Measurements from ENCODE around the gene AOPEP.

The AOPEP gene

DNA sequence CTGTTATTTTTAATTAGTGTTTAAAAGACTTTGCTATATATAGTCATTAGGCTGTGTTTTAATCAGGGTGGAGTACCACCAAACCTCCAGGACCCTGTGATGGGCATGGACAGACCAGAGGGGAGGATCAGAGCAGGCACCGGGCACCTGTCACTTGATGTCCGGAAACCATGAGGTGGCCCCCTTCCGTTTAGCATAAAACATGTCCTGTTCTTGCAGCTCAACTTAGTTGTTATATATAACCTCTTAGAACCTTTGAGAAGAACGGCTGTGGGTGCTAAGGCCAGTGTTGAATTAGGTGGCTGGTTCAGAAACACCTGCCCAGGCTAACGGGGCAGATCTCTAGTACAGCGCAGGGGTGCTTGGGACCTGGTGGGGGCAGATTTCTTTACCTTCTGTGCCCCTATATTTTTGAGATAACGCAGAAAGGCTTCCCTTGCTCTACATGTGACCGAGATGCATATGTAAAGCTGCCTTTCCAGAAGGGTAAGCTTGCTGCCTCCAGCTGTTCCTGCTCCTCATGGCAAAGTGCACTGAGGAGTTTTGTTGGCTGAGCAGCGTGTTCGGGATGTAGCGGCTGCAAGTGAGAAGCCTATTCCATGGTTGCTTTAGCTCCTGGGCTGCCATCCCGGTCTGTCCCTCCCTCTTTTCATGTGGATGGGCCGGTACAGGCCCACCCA, 335.6 kb downstream of the AOPEP start:
- DNase-seq (ENCODE audit: low read depth in 3 of 3): no peak

DNA sequence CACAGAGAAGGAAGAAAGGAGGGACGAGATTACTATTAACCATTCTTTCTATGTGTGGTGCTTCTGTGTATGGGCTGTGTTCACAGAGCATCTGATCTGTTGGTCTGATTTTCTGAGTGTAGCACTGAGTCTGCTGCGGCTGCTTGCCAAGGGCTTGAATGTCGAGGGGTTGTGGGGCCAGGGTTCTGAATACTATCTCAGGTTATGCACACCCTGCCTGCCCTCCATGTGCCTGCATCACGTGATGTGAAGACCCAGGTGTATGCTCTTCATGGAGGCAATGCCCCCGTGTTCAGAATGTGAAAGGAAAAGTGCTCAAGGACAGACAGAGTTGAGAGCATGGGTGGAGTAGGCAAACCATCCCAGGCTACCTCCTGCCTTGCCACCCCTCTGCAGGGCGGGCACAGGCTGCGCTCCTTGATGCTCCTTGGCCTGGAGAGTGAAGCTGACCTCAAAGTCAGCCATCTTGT, 336.1 kb downstream of the AOPEP start:
- no peak for DNase-seq (ENCODE audit: low read depth in 3 of 3)

DNA sequence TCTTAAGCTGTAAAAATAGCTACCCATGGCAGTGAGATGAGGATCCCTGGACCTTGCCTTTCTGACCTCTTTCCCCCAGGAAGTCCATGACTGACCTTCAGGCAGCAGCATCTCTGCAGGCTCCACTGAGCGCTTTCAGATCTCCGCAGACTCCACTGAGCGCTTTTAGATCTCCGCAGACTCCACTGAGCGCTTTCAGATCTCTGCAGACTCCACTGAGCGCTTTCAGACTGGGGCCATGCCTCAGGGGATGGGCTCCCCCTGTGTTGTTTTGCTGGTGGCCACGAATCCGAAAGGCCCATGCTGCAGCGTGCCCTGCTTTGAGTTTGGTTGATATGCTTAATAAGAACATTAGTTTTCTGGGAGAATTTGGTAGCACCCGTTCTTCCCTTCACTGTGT, 336.8 kb downstream of the AOPEP start:
- DNase-seq (ENCODE audit: low read depth in 3 of 3): no peak

DNA sequence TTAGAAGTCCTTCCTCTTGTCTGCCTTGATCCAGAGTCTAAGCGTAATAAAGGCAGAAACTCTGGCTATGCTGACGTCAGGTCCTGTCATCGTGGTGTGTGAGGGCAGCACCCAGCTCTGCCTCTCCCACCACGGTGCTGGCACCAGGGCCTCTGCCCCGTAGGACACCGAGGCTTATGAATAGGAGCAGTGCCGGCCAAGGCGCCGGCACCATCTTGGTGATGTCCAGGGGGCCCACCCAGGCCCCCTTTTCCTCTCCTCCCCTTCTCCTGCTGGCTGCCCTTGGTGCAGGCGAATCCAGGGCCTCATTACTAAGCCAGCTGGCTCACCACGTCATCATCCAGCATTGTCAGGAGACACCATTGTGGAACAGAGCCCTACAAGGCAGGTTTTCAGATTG, 338.7 kb downstream of the AOPEP start:
- DNase-seq (ENCODE audit: low read depth in 3 of 3): no peak

DNA sequence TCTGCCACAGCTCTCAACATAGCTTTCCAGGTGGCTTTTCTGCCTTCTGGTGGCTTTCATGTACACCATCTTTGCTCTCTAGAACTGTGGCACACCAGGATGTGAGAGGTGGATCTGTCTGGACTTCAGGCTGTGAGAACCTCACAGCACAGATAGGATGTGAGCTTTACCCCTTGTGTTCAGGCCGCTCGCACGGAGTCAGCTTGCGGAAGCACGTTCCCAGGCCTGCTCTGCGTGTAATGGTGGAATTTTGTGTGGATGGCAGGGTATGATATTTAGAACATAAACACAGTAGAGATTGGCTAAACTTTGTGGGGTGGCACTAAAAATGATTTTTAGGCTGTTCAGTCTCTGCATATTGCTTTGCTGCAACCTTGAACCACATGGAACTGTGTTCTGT, 340.6 kb downstream of the AOPEP start:
- no peak for DNase-seq (ENCODE audit: low read depth in 3 of 3)

DNA sequence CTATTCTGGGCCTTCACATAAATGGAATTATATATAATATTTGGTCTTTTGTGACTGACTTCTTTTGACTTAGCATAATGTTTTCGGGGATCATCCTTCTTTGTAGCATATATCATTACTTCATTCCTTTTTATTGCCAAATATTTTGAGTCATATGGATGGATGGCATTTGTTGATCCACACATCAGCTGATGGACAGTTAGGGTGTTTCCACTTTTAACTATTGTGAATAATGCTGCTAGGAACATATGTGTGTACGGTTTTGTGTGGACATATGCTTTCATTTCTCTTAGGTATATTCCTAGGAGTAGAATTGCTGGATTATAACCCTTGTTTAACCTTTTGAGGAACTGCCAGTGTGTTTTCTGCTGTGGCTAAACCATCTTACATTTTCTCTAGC, 341.4 kb downstream of the AOPEP start:
- DNase-seq (ENCODE audit: low read depth in 3 of 3): no peak

DNA sequence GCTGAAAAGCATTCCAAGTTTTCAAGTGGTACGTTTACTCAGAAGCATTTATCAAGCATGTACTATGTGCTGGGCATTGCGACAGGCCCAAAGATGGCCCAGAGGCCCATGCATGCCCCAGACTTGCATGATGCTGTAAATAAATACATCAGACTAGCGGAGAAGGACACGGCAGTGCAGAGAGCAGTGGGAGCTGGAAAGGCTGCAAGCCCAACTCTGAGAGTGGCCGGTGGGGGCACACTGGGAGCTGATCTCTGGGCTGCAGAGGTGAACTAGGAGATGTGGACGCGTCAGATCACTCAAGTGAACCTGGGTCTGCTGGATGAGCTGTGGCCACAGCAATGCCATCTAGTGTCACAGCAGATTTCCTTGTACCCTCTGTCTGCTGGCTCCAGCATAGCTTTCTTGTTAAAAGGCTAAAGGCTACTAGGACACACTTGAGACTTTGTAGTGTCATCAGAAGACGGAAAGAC, 344.1 kb downstream of the AOPEP start:
- no peak for DNase-seq (ENCODE audit: low read depth in 3 of 3)

DNA sequence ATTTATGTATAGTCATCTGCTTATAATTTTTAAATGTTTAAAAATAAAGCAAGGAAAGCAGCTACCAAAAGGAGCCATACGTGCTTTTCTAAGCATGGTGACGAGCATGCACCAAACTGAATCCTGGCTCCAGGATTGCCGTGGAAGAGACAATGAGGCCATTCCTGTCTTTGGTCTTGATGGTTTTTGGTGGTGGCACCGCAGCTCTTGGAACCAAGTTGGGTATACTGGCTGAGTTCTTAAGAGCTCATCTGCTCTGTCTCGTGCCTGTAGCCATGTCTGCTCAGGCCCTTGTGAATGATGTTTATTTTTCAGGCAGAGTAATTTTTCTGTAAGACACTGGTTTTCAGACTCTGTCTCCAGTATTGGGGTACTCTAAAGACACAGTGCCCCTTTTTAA, 345.0 kb downstream of the AOPEP start:
- DNase-seq (ENCODE audit: low read depth in 3 of 3): no peak

DNA sequence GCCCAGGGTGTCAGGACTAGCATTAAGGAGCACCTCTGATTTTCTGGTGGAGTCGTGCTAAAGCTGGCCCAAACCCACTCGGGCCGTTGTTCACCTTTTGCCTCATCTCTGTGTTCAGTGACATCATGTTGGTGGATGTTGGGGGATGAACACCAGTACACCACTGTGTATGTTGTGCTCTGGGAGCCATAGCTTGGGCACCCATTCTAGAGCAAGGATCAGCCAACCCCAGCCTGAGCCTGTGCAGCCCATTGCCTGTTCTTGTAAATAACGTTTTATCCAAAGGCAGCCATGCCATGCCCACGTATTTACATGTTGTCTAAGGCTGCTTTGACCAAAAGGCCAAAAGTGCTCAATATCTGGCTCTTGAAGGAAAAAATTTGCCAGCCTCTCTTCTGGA, 345.4 kb downstream of the AOPEP start:
- DNase-seq (ENCODE audit: low read depth in 3 of 3): no peak

DNA sequence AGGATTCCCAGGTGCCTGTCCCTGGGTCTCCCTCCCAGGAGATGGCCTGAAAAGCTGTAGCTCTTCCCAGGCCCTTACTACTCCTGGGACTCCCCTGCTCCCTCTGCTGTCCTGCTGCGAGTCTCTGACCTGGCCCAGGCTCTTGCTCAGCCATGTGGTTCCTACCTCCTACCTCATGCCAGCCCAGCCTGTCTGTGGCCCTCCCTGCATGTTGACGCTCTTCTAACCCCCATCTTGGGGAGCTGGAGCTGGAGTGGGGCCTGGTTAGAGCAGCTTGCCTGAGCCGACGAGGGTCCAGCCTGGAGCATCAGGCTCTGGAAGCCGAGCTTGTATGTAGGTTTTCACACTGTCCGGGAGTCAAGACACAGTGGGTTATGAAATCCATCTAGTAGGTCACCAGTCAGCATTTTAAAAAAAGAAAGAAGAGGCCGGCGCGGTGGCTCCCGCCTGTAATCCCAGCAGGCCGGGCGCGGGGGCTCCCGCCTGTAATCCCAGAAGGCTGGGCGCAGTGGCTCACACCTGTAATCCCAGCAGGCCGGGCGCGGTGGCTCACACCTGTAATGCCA, 346.6 kb downstream of the AOPEP start:
- DNase-seq (ENCODE audit: low read depth in 3 of 3): no peak

DNA sequence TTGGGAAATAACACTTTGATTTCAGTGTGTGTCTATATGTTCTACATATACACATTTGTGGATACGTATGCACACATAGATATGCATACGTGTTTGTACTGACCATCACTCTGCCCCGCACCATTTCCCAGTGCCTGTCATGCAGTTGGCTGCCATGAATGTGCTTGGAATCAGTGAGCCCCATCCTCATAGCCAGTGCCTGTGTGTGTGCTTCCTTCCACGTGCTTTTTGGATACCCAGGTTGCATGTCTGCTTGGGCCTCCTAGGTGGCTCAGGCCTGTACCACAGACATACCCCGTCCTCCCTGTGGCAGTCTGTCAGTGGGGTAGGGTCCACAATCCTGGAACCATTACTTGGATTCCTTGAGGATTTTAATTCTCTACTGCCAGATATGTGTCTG, 347.4 kb downstream of the AOPEP start:
- DNase-seq (ENCODE audit: low read depth in 3 of 3): no peak

DNA sequence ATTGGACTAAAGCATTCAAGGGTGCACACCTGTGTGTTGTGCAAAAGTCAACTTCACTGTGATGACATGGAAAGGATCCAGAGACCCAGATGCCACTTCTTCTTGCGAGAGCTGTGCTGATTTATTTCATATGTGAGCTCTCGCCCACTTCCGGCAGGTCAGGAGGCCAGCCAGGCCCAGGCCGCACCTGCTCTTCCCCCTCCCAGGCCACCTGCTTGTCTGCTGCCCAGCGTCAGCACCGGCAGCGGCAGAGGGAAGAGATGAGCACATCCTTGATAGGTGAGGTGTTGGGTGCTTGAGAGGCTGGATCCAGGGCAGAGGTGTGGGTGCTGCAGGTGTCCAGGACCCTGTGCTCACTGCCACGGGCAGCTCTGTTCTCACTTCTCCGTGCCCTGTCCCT, 348.1 kb downstream of the AOPEP start:
- DNase-seq (ENCODE audit: low read depth in 3 of 3): no peak

DNA sequence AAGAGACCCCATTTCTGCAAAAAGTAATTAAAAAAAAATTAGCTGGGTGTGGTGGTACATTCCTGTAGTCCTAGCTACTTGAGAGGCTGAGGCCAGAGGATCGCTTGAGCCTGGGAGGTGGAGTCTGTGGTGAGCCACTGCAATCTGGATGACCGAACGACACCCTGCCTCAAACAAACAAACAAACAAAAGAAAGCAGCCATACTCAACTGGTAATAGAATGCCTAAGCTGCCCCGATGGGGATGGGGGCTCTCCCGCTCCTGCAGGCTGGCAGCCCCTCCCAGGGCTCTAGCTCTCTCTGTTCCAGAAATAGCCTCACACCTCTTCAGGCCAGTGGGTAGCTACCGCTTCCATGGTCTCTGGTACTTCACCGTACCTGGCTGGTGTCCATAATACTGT, 349.2 kb downstream of the AOPEP start:
- DNase-seq (ENCODE audit: low read depth in 3 of 3): no peak

DNA sequence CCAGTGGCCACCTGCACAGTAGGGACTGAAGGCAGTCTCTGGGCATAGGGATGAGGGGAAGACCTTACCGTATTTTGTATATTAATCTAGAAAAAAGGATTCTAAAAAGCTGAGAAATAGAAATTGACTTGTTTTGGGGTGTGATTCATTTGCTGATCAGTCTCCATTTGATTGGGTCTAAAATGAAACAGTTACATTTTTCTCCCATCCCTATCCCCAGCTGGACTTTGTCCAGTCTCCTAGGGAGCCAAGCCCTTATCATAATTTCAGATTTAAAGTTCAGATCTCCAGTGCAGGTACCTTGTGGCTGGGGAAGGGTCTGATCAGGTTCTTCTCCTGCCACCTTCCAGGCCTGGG, 350.2 kb downstream of the AOPEP start:
- no peak for DNase-seq (ENCODE audit: low read depth in 3 of 3)

DNA sequence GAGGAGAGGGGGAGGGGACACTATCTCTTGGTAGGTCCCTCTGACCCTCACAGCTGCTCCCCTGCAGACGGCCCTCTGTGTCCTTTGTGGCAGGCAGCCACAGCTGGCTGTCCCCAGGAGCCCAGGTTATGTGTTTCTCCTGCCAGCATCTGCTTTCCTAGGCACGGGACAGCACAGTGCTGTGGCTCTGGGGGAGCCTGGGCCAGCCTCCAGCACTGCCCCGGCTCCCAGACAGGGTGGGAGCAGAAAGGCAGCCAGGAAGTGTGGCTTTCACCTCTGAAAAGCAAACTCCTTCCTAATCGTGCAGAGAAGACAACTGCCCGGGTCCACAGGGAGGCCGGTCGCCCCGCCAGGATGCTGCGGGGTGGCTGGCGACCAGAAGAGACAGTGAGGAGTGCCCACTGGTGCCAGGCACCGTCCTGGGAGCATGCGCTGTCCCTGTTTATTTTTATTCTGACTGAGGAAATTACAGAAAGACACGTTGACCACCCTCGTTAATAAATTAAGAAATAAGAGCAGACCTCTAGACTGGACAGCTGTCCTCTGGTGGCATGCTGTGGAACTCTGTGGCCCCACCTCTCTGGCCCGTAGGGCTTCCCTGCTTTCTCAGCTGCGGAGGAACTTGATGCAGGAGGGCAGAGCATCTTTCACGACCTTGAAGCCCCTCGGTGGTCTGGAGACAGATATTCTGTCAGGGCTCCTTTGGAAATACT, 350.7 kb downstream of the AOPEP start:
- DNase-seq (ENCODE audit: low read depth in 3 of 3): no peak

DNA sequence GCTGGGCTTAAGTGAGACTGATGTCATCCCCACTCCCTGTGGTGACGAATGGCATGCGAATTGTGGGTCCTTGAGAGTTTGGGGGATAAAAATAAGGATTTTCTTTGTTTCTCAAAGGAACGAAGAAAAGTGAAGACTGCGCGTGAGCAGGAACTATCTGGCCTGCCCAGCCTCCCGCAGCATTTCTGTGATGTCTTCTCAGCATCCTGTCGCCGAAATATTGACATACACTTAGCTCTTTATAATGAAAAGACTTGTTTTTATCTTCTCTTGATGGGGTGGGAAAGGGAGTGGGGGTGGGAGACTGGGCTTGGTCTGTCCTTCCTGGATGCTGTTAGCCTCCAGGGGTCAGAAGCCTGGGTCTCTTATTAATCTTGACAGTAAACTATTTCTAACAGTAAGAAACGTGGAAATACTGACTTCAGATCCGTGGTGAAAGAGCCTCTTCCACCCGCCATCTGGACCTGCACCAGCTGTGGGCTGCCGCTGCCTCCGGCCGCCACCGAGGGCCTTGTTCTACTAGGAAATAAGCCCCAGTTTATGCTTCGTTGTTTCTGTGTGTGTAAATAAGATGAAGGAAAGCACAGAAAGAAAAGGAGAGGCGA, 351.4 kb downstream of the AOPEP start:
- DNase-seq (ENCODE audit: low read depth in 3 of 3): no peak

DNA sequence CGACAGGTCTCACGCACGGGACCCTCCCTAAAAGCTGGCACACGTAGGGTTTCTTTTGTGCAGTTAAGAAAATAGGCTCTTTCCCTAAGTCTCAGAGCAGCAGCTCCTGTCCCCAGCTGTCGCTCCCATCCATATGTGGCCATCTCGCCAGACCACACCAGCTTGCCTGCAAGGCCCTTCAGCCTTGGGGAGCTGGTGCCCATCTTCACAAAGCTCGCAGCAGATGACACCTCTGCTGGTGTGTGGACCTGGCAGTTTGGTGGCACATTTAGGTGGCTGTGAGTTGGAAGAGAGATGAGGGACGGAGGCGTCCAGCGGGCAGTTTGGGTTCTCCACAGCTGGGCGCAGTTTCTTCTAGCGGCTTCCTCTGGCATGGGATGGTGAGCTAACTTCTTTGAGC, 352.0 kb downstream of the AOPEP start:
- no peak for DNase-seq (ENCODE audit: low read depth in 3 of 3)

DNA sequence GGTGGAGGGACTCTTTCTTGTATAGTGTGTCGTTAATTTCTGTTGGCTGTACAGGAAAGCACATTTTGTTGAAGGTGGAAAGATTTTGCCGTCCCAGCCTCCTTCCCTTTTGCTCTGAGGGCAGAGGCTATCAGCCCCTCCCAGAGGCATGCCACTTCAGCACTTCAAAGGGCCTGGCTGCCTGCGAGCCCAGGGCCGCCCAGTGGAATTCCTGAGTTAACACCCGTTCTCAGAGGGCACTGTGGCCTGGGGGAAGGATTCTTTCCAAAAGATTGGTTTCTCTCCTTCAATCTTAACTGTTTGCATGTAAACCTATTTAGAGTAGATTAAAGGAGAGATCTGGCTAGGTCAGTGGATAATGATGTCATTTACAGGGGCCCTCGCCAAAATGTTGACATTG, 352.4 kb downstream of the AOPEP start:
- DNase-seq (ENCODE audit: low read depth in 3 of 3): no peak

DNA sequence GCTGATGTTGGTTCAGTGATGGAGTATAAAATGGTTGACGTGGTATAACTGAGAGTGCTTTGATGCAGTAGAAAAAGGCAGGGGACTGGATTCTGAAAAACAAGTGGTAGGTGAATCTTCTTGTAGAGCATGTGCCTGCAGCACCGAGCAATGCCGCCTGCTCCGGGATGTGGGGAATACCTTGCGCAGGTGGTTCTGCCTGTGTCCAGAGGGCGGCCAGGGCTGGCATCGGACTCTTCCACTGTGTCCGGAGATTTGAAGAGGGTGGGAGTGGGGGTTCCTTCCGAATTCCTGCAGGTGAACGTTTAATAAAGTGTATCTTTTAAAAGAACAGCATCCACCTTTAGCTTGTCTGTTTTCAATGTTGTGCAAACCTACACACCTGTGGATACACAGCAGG, 353.0 kb downstream of the AOPEP start:
- no peak for DNase-seq (ENCODE audit: low read depth in 3 of 3)

DNA sequence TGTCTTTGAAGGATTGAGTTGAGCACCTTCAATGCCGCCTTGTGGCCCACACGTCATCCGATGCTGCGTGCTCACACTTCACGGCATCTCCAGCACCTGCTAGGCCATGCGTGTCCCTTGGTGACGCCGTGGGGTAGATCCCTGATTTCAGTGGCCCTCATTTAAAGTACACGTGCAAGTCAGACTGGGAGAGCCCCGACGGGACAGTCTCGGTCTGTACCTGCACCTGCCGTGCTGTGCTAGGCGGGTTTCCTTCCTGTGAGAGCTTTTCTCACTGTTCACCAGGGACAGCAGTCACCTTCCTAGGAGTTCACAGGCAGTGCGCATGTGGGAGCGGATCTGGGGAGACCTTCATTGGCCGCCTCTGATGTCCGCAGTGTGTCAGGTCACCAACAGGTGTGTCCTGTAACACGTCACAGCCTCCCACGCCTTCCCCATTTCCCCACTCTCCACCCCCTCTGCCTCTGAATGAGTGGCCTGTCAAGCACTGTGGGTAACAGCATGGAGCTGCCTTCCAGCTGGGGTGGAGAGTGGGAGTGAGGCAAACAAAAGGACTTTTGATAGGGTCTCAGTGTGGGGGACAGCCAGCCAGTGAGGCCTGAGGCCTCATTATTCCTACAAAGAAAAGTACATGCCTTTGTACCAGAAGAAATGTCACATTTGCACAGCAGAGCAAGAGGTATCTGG, 354.6 kb downstream of the AOPEP start:
- no peak for DNase-seq (ENCODE audit: low read depth in 3 of 3)

DNA sequence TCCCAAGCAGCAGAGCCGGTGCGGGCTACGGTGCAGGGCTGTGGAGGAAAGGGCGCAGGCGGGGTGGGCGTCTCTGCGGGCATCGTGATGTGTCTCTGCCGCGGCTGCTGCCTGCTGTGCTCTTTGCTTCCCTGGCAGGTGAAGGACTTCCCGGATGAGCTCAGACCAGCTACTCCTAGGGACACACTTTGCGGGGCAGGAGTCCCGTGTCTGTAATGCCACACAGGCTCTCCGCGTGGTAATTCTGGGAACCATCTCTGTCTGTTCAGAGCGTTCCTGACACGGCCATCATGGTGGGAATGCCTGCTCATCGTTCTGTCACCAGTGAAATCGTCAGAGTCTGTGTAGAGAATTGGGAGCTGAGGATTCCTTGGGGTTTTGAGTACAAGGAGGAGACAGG, 355.5 kb downstream of the AOPEP start:
- DNase-seq (ENCODE audit: low read depth in 3 of 3): no peak

DNA sequence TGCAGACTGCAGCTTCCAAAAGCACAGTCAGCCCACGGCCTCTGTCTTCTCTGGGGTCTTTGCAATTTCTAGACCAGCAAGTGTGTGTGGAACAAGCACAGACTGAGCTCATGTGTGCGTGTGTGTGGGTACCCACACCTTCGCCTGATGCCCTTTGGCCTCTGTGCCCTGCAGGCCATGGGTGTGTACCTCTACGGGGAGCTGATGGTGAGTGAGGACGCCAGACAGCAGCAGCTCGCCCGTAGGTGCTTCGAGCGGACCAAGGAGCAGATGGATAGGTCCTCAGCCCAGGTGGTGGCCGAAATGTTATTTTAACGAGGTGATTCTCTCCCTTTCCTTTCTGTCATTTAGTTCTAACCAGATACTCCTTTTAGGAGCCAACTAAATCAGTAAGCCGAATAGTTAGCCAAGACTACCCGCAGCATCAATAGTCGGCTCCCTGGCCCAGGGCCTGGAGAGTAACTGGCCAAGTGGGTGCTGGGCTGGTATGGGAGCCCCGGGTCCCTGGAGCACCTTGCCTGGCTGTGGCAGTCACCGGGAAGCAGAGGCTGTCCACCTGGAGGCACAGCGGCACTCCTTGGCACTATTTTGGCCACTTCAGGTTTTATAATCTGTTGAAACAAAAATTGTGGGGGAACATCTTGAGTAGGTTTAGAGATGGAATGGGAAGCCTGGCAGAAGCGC, 356.0 kb downstream of the AOPEP start:
- no peak for DNase-seq (ENCODE audit: low read depth in 3 of 3)

All from stimulated activated CD4-positive, alpha-beta T cell treated with anti-CD3 and anti-CD28 coated beads, TNF-alpha, amount 100 ng/mL, for 24 hours (primary cell).